NCI-H128 (cell line): ENCODE measurements around the gene YIPF2.
"Not testable (repeated sequence)": the region's sequence is repeated elsewhere in the genome, so short reads cannot be mapped to it uniquely, and the experiment has no call there.

Experiments used
- DNase-seq: peaks from one replicate; lab custom pipeline; 2025; ENCODE audit not compliant: unreplicated experiment; lab: John Stamatoyannopoulos, UW

Gene YIPF2

DNA sequence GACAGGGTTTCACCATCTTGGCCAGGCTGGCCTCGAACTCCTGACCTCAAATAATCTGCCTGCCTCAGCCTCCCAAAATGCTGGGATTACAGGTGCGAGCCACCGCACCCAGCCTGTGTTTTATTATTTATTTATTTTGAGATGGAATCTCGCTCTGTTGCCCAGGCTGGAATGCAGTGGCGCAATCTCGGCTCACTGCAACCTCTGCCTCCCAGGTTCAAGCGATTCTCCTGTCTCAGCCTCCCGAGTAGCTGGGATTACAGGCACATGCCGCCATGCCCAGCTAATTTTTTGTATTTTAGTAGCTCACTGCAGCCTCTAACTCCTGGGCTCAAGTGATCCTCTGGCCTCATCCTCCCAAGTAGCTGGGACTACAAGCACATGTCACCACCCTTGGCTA is 50.8 kb downstream of the YIPF2 start:
- DNase-seq = not testable (repeated sequence)

- no peak for DNase-seq
Observed at GRCh38 chr19:10876459-10877240, 51.8 kb downstream of the YIPF2 start.

GRCh38 chr19:10874024-10874423 is 54.4 kb downstream of the YIPF2 start:
- no peak for DNase-seq

DNA sequence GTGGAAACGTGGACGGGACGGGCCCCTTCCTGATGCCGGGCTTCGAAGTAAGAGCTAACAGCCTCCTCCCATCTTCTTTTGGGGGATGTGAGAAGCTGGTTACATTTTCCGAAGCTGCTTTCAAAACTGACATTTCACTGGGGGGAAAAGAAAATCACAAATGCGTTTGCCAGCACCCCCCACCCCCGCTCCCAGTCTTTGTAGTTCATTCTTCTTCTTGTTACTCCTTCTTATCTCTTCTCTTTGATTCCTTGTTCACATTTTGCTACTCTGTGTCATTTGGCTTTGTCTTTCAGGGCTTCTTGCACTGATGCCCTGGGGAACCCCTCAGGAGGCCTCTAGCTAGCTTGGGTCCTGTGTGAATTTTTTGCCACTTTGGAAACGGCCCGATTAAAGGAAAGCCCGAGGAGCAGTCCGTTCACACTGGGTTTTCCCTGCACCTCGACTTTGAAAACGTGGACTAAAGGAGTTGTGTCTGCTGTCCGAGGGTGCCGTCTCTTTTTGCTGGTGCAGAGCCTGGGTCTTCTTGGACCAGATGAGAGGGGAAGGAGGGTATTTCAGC is 55.8 kb downstream of the YIPF2 start:
- no peak for DNase-seq
